ENCODE measurements around the gene FZD2. TPM values are rescaled to one million over a fixed set of nuclear protein-coding genes. Genes with fewer than 3 reads are reported as not detected.
A peak's percentile ranks its signal among the peaks of the same experiment; 100 is the strongest.

FZD2 gene
- total and polyA plus RNA-seq, 2 of the 13 experiments (the other 11 are each of a cell fraction or from before 2014, with no cell fraction given) = 0.07 to 0.13 TPM

- TF ChIP-seq ZNF407 (CRISPR knock-in tag; IDR thresholded peaks at IDR 0.05; ENCODE audit: not compliant biosample characterization) (peak; percentile 56), AHDC1 (CRISPR knock-in tag; IDR thresholded peaks at IDR 0.05; ENCODE audit: borderline replicate concordance) (no peak), ZNF138 (CRISPR knock-in tag; IDR thresholded peaks at IDR 0.05; ENCODE audit: low read depth) (no peak; the same call in 1 of the 2 replicates), RFX1 (IDR thresholded peaks at IDR 0.05) (no peak), IKZF4 (CRISPR knock-in tag; IDR thresholded peaks at IDR 0.05; ENCODE audit: borderline replicate concordance, low read depth, not compliant biosample characterization) (peak; percentile 89), ZBTB42 (CRISPR knock-in tag; IDR thresholded peaks at IDR 0.05) (no peak), SRF (IDR thresholded peaks at IDR 0.05; ENCODE audit: low read depth, low read length) (no peak), ZNF574 (CRISPR knock-in tag; IDR thresholded peaks at IDR 0.05) (peak; percentile 83), SMC3 (IDR thresholded peaks at IDR 0.05; ENCODE audit: low read length) (peak; percentile 91), AGO1 (IDR thresholded peaks at IDR 0.05; ENCODE audit: low read depth, low read length, poor library complexity, severe bottlenecking) (no peak), HOXA7 (CRISPR knock-in tag; IDR thresholded peaks at IDR 0.05) (no peak), ZFX (CRISPR knock-in tag; IDR thresholded peaks at IDR 0.05; ENCODE audit: low read depth) (peak; percentile 98)
Observed at GRCh38 chr17:44533533-44534246, 23.6 kb upstream of the FZD2 start (continued).
